AG09309 (cell line): Measurements from ENCODE around the gene TTLL5.

Experiments
- DNase-seq: peaks from one replicate; pipeline ENCODE4 v3.0.0-alpha.2; 2010; ENCODE audit warnings: low read depth
- H3K4me3 ChIP-seq: 2 replicates; pipeline ENCODE4 v1.5.1; 2011; ENCODE audit warnings: mild to moderate bottlenecking, low read depth, low read length, moderate library complexity; ENCODE audit not compliant: control insufficient read depth
- CTCF ChIP-seq: IDR thresholded peaks from 2 replicates; pipeline ENCODE4 v1.5.1; 2011; ENCODE audit warnings: mild to moderate bottlenecking, low read depth, low read length, inconsistent platforms; ENCODE audit not compliant: insufficient read depth, control insufficient read depth; ENCODE audit errors: missing control alignments

TTLL5 gene

GRCh38 chr14:75967866-75968265 is 306.8 kb downstream of the TTLL5 start:
- no peak for TF ChIP-seq CTCF
- no peak overlapping the region for H3K4me3 ChIP-seq
- DNase-seq: no peak

GRCh38 chr14:75968456-75968855 is 307.4 kb downstream of the TTLL5 start:
- no peak overlapping the region for H3K4me3 ChIP-seq
- TF ChIP-seq CTCF: no peak
- no peak for DNase-seq

- no peak for DNase-seq
- TF ChIP-seq CTCF: no peak
- no peak overlapping the region for H3K4me3 ChIP-seq
Observed at GRCh38 chr14:75969126-75969525, 308.1 kb downstream of the TTLL5 start.

- H3K4me3 ChIP-seq: no peak overlapping the region
- TF ChIP-seq CTCF: no peak
- no peak for DNase-seq
Observed at GRCh38 chr14:75969891-75970290, 308.8 kb downstream of the TTLL5 start.

GRCh38 chr14:75970989-75971388 is 309.9 kb downstream of the TTLL5 start:
- DNase-seq: no peak
- TF ChIP-seq CTCF: no peak

GRCh38 chr14:75971509-75971908 is 310.5 kb downstream of the TTLL5 start:
- DNase-seq: no peak
- TF ChIP-seq CTCF: no peak
- no peak overlapping the region for H3K4me3 ChIP-seq

More at GRCh38 chr14:75970989-75971388, 309.9 kb downstream of the TTLL5 start:
- H3K4me3 ChIP-seq: no peak overlapping the region
